ENCODE measurements around the gene EDN2.

GRCh38 chr1:41483960-41484401, 502 bp downstream of the EDN2 start:
- no peak for TF ChIP-seq EZH2 (IDR thresholded peaks at IDR 0.05; ENCODE audit: insufficient read depth, poor library complexity, severe bottlenecking)
- no peak for TF ChIP-seq EZH2phosphoT487 (IDR thresholded peaks at IDR 0.05; ENCODE audit: insufficient read depth, low read depth)
